HuH-7.5 (cell line): ENCODE data around the gene RHBDD3.

Experiments used
- DNase-seq: peaks from one replicate; pipeline ENCODE4 v3.0.0; 2011; ENCODE audit warnings: low spot score

Gene RHBDD3

GRCh38 chr22:29269230-29269604, 1.4 kb upstream of the RHBDD3 start:
- DNase-seq = no peak

DNA sequence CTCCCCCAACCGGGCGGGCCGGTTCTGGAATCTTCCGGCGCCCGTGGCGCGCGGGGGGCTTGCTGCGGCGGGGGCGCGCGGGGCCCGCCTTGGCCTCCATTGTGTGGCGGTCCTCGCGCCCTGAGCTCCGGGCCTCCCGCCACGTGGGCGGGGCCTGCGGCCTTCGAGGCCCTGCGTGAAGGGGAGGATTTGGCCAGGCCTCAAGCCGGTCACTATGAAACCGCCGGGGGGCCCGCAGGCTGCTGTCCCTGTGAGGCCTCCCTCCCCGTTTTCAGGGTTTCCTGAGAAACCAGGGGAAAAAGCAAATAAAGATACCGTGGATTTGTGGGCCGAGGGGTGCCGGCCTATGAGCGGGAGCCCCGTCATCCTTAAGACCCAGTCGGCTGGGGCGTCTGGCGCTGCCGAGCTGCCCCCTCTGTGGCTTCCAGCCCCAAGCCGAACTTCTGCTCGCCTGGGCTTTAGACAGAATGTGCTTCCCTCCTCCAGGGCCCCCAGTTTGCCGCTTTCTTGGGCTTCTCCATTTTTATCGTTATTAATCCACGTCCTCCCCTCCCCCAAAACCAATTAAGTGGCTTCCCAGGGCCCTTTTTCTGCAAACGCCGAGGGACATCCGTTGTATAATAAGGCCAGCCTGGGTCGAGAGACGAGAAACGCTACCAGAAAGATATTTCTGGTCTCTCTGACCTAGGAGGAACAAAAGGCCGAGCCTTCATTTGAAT, 889 bp upstream of the RHBDD3 start:
- DNase-seq = no peak

DNA sequence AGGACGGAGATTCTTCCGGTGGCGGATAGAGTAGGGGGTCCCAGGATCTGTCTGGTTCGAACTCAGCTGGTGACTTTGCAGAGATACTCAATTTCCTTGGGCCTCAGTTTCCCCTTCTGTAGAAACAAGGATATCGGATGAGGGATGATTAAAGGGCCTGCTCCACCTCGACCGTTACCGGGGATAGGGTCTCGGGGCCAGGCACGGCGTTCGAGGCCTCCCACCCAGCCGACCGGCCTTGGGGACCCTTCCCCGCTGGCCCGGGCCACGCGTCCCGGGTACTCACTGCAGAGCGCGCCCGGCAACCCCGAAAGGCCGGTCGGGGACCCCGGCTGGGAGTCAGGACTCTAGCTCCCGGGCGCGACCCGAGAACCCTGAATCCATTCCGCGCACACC, 321 bp downstream of the RHBDD3 start:
- no peak for DNase-seq

DNA sequence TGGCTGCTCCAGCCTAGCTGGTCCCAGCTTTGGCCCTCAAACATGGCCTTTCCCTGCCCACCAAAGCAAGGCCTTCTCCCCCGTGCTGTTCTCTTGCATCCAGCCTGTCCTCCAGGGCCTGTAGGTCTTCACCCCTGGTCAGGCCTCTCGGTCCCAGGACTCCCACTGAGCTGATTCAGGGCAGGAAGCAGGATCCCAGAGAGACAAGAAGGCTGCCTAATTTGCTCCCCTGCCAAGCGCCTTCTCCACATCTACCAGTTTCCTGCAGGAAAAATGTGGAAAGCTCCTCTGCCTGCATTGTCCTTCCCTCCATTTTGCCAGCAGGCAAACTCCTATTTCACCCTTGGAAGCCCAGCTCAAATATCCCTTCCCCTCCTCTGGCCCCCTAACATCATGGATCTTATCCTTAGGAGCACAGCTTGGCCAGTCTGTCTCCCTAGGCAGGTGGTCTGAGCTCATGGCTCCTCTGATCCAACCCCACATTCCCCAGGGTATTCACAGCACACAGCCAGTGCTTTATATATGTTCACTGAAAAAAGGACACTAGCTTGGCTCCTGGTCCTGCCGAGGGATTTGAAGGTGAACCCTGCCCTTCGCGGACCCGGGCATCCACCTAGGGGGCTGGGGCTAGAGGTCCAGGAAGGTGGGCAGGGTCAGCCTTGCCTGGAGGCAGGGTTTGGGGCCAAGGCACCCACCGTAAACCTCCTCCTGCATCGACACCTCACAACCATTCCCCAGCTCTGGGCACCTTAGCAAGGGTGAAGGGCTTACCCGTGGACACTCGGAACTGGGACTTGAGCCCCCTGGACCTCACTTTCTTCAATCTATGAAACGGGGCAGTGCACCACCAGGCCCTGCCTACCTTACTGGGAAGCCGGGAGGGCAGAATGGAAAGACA, 968 bp downstream of the RHBDD3 start:
- no peak for DNase-seq

- no peak for DNase-seq
Measured at GRCh38 chr22:29265929-29266328, 1.9 kb downstream of the RHBDD3 start.

GRCh38 chr22:29265305-29265704, 2.5 kb downstream of the RHBDD3 start:
- DNase-seq = no peak

DNA sequence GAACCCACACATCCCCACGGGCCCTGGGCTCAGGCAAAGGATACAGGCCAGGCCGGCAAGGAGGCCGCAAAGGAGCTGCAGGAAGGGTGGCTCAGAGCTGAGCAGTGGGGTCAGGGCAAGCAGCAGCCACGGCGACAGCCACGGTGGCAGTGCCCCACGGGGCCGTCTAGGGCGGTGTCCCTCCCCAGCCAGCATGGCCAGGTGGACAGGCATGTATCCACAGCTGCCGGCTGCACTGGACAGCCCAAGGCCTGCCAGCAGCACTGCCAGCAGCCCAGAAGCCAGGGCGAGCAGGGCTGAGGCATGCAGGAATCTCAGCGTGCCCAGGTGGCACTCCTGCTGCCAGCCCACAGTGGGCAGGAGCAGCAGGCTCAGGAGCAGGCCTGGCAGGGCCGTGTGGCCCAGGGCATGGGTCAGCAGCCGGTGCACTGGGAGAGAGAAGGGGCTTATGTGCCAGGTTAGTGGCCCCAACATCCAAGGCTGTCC, 3.9 kb downstream of the RHBDD3 start:
- DNase-seq = no peak

DNA sequence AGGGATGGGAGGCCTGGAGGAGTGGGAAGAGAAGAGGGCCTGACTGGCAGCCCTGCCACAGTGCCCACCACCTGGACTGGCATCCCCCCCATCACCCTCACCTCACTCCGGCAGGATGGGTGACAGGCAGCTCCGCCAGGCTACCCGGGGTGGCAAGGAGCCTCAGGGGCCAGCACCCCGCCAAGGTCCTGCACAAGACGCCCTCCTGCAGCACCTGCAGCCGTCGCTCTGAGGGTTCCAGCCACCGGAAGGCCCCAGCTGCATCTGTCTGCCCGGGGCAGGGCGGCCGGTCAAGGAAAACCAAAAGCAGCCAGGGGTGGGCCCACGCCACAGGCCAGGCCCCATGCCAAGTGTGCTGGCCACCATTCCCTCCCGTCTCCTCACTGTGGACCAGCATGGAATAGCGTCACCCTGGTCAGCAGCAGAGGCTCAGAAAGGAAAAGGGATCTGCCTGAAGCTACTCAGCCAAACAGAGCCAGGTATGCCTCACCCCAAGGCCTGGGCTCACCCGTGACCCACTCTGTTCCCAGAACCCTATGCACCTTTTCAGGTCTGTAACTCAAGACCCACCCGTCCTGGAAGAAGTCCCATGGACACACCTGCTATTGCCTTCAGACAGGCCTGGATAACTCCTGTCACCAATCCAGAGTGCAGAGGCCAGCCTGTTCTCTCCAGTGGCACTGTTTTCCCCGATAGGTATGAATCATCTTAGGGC, 7.0 kb downstream of the RHBDD3 start:
- DNase-seq = no peak

GRCh38 chr22:29260031-29260560, 7.7 kb downstream of the RHBDD3 start:
- DNase-seq = no peak

DNA sequence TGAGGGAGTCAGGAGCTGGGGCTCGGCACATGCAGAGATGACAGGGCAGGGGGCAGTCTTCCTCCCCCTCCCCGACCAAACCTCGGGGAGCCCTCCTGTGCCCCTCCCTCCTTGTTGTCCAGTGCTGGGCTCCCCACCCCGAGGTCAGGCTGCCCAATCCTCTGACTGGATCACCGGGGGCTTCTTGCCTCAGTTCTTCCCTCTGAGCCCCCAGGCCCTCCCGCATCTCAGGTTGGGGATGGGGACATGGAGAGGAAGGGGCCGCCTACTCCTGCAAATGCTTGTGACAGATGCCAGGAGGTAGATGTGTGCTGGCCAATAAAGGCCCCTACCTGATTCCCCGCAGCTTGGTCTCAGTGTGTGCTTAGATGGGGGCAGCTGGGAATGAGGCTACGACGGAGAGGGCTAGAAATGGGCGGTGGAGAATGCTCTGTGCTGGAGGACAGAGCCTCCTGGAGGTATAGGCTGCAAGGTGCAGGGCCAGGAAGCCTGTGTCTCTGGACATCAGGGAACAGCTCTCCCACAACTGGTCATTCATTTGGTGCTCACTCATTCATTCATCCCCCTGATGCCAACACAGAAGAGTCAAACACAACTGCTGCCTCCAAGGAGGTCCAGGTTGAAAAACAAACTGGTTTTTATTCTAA, 8.4 kb downstream of the RHBDD3 start:
- DNase-seq = peak; percentile 72

DNA sequence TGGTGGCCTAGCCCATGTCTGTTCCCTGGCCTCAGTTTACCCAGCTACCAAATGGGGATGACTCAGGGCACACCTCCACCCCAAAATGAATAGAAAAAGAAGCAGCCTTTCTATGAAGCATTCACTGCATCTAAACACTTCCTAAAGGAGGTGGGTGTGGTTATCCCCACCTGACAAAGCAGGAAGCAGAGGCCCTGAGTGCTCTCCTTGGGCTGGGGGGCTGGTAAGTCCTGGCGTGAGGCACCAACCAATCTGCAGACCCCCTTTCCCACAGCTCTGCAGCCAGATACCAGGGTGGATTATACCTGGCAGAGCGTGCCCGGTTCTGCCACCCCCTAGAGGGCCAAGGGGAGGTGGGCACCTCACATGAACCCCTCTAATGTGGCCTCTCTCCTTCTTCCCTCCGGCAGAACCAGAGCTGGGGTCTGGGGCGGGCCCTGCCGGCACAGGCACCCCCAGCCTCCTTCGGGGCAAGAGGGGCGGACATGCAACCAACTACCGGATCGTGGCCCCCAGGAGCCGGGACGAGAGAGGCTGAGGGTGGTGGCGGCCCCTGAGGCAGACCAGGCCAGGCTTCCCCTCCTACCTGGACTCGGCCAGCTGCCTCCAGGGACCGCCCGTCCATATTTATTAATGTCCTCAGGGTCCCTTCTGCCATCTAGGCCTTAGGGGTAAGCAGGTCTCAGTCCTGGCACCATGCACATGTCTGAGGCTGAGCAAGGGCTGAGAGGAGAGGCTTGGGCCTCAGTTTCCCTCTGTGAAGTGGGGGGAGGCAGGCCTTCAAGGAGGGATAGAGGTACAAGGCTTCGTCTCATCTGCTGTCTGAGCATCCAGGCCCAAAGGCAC, 9.2 kb downstream of the RHBDD3 start:
- no peak for DNase-seq

DNA sequence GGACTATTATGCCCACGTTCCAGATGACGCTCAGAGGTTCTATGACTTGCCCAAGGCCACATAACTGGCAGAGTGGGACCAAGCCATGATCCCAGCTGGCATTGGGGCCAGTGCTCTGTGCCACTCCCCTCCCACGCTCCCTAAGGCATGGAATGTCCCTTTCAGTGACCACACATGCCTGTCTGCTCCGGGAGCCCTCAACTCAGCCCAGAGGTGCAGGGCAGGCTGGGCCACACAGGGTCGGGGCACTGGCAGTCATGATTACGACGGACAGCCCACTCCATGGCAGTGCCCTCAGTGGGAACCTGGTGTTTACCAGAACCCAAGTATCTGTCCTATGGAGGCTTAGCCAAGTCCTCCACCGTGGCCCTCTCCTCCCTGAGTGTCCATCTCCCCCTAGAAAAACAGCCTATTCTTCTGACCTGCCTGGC, 10.0 kb downstream of the RHBDD3 start:
- no peak for DNase-seq

DNA sequence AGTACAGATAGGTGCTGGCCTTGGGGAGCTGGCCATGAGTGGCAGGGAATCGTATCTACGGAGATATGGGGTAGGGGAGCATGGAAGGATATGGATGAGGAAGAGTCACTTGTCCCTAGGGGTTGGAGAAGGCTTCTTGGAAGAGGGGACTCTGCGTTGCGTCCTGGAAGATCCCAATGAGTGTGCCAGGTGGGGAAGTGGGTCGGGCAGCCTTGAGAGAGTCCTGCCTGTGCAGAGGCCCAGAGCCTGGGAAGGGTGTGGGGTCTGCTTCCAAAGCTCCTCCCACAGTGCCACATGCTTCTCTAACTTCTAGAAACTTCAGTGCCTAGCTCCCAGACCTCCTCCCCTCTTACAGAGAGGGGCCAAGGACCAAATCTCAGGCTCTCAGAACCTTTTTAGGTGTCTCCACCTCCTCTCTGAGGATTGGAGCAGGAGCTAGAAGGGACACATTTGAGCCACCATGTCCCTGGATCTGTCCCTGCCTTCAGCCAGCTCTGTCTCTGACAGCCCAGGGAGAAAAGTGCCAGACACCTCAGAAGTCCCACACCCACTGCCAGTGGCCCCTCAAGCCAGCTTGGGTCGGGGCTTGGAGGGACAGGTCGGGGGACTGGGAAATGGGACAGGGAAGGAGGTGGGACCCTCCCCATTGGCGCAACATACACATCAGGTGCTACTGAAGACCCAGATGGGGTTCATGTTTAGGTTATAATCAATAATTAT, 11.0 kb downstream of the RHBDD3 start:
- peak; percentile 15 for DNase-seq

- no peak for DNase-seq
Measured at GRCh38 chr22:29255064-29255621, 12.6 kb downstream of the RHBDD3 start.

DNA sequence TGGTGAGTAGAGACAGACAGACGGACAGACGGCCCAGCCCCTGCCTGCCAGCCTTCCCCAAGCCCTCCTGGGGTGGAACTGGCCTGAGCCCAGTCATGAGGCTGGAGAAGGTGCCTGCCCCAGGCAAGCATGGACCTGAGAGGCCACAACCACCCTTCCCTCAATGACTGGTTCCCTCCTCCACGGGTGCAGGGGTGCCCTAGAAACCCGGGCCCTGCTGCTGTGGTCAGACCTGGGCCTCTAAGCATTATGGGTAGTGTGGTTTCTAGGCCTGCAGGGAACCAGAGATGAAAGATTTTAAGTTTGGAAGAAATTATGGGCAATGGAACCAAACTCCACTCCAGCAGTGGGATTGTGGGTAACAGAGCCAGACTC, 13.5 kb downstream of the RHBDD3 start:
- DNase-seq = no peak

DNA sequence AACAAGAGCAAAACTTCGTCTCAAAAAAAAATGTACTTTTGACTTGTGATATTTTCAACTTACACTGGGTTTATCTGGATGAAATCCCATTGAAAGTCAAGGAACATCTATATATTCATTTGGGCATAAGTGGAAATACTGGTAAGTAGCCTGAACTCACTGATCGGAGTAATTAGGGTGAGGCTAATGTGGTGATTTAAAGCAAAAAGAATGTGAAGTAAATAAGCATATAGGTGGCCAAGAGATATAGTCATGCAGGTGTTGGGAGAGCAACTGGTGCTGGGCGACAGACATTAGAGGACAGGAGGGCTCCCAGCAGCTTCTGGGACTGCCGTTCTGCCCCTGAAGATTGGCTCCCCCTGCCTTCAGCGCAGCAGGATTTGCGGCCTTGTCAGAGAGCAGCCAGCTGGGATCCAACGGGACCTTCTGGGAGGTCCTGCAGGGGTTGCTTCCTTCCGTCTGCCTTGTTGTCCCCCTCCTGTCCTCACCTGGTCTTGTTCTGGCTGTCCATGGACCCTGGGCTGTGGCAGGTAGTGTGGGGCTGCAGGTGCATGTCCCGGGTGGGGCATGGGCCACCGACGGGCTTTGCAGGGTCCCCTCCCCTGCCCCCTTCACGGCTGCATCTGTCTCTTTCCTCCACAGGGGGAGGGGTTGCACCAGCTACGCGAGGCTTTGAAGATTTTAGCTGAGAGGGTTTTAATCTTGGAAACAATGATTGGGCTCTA, 14.1 kb downstream of the RHBDD3 start:
- peak; percentile 10 for DNase-seq

DNA sequence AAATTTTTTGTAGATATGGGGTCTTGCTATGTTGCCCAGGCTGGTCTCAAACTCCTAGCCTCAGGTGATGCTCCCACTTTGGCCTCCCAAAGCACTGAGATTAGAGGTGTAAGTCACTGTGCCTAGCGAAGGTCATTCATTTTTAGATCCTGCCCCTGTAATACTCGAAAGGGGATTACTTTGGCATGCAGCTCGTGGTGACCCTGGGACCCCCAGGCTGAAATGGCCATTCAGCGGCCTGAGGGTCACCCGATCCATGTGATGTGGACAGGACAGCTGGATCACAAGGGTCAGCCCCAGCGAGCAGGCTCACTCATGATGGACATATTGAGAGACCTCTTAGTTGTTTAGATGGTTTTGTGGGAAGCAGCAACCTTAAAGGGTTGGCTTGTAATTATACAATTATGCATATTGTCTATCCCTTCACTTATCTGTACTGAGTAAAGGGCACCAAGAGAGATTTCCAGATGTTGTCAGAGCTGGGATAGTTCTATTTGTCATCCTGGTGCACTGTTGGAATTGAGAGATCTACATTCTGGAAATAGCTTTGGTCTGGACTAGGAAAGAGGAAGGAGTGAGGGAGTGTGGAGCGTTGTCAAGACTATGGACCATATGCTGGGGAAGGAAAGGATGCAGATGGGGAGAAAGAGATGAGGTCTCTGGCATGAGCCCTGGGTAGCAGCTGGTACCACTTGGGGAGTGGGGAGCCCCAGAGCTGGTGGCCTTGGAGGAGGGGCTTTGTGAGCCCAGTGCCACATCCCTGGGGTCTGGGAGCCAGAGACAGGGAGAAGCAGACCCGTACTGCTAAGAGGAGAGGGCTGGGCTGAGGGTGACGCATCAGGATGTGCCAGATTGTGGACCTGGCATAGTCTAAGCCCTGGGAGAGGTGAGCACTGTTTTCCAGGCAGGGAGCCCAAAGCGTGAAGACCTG, 15.5 kb downstream of the RHBDD3 start:
- DNase-seq = peak; percentile 12

DNA sequence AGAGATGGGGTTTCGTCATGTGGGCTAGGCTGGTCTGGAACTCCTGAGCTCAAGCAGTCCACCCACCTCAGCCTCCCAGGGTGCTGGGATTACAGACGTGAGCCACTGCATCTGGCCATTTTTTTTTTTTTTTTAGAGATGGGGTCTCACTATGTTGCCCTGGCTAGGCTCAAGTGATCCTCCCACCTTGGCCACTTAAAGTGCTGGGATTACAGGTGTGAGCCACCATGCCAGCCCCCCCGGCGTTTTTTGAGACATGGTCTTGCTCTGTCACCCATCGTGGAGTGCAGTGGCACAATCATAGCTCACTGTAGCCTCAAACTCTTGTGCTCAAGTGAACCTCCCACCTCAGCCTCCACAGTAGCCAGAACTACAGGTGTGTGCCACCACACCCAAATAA, 16.5 kb downstream of the RHBDD3 start:
- DNase-seq = no peak
